HG02588 (cell line): ENCODE results near the gene RYR3.
"Not testable (repeated sequence)": the region's sequence is repeated elsewhere in the genome, so short reads cannot be mapped to it uniquely, and the experiment has no call there.

Experiments used
- ATAC-seq: cut with Tn5 transposase; IDR thresholded peaks from one replicate; pipeline ENCODE4 v1.9.1; 2021; ENCODE audit warnings: mild to moderate bottlenecking, moderate library complexity; ENCODE audit not compliant: unreplicated experiment

Gene RYR3

GRCh38 chr15:33810073-33810595 lies 499.4 kb downstream of the RYR3 start:
- ATAC-seq = no peak

GRCh38 chr15:33810806-33811205 lies 500.0 kb downstream of the RYR3 start:
- no peak for ATAC-seq

GRCh38 chr15:33813891-33814290 lies 503.1 kb downstream of the RYR3 start:
- no peak for ATAC-seq

- not testable (repeated sequence) for ATAC-seq
These were observed 508.7 kb downstream of the RYR3 start for GRCh38 chr15:33819499-33819898.

- ATAC-seq = no peak
These were observed 511.7 kb downstream of the RYR3 start for GRCh38 chr15:33822479-33822878.

GRCh38 chr15:33823119-33823518 lies 512.4 kb downstream of the RYR3 start:
- ATAC-seq = no peak

- ATAC-seq = no peak
These were observed 514.7 kb downstream of the RYR3 start for GRCh38 chr15:33825453-33825852.

- ATAC-seq = no peak
These were observed 515.4 kb downstream of the RYR3 start for GRCh38 chr15:33826201-33826600.

GRCh38 chr15:33830351-33830750 lies 519.6 kb downstream of the RYR3 start:
- no peak for ATAC-seq

- no peak for ATAC-seq
These were observed 520.9 kb downstream of the RYR3 start for GRCh38 chr15:33831646-33832045.

GRCh38 chr15:33834892-33835743 lies 524.4 kb downstream of the RYR3 start:
- ATAC-seq = no peak

GRCh38 chr15:33837294-33837693 lies 526.5 kb downstream of the RYR3 start:
- no peak for ATAC-seq

- ATAC-seq = no peak
These were observed 528.8 kb downstream of the RYR3 start for GRCh38 chr15:33839540-33839939.

GRCh38 chr15:33840615-33841014 lies 529.8 kb downstream of the RYR3 start:
- ATAC-seq = no peak

- no peak for ATAC-seq
These were observed 533.4 kb downstream of the RYR3 start for GRCh38 chr15:33844186-33844585.

GRCh38 chr15:33844597-33844996 lies 533.8 kb downstream of the RYR3 start:
- ATAC-seq = no peak

GRCh38 chr15:33846142-33846541 lies 535.4 kb downstream of the RYR3 start:
- no peak for ATAC-seq

- no peak for ATAC-seq
These were observed 536.1 kb downstream of the RYR3 start for GRCh38 chr15:33846862-33847261.

GRCh38 chr15:33848011-33848410 lies 537.2 kb downstream of the RYR3 start:
- ATAC-seq = no peak

GRCh38 chr15:33851079-33851478 lies 540.3 kb downstream of the RYR3 start:
- no peak for ATAC-seq

GRCh38 chr15:33852094-33852493 lies 541.3 kb downstream of the RYR3 start:
- ATAC-seq = no peak

- ATAC-seq = no peak
These were observed 541.8 kb downstream of the RYR3 start for GRCh38 chr15:33852570-33852969.

- no peak for ATAC-seq
These were observed 547.0 kb downstream of the RYR3 start for GRCh38 chr15:33857726-33858125.
